ENCODE data around the gene DIPK1A.

Gene DIPK1A

GRCh38 chr1:92960395-92961130, 699 bp downstream of the DIPK1A start:
- Histone ChIP-seq H3K36me3 (replicated peaks; ENCODE audit: insufficient read depth, low read length) (no peaks in the 10 kb centered on the region), H2AFZ (ENCODE audit: low read length) (0 out of 2 replicates have a peak overlapping the region, but pooled peaks have one; percentile 21), H3K27me3 (replicated peaks; ENCODE audit: insufficient read depth, low read length) (no peaks in the 10 kb centered on the region), H4K20me1 (ENCODE audit: insufficient read depth, low read length) (no peaks in the 10 kb centered on the region), H3K27ac (ENCODE audit: low read length) (peak overlapping the region; percentile 70), H3K79me2 (ENCODE audit: low read length) (peaks cover 52% of the 10 kb centered on the region), H3F3A (ENCODE audit: insufficient read depth, low read length) (peaks cover 37% of the 10 kb centered on the region), H3K4me3 (ENCODE audit: low read length) (peak overlapping the region; percentile 78), H3K9me2 (replicated peaks; ENCODE audit: insufficient read depth, low read length) (no peaks in the 10 kb centered on the region), H3K9me3 (replicated peaks; ENCODE audit: insufficient read depth, low read length) (no peaks in the 10 kb centered on the region), H3K4me2 (ENCODE audit: low read depth, low read length) (peak overlapping the region; percentile 58), H3K4me1 (ENCODE audit: low read length) (peaks cover 35% of the 10 kb centered on the region), H3K9ac (ENCODE audit: low read length) (peak overlapping the region; percentile 73)
- DNase-seq, result peak; percentile 79
- TF ChIP-seq EZH2phosphoT487 (IDR thresholded peaks at IDR 0.05; ENCODE audit: low read length) (no peak), CTCF (IDR thresholded peaks at IDR 0.05; ENCODE audit: low read length) (peak; percentile 58), EZH2 (optimal IDR thresholded peaks at IDR 0.05; ENCODE audit: low read depth, low read length) (no peak)

DNA sequence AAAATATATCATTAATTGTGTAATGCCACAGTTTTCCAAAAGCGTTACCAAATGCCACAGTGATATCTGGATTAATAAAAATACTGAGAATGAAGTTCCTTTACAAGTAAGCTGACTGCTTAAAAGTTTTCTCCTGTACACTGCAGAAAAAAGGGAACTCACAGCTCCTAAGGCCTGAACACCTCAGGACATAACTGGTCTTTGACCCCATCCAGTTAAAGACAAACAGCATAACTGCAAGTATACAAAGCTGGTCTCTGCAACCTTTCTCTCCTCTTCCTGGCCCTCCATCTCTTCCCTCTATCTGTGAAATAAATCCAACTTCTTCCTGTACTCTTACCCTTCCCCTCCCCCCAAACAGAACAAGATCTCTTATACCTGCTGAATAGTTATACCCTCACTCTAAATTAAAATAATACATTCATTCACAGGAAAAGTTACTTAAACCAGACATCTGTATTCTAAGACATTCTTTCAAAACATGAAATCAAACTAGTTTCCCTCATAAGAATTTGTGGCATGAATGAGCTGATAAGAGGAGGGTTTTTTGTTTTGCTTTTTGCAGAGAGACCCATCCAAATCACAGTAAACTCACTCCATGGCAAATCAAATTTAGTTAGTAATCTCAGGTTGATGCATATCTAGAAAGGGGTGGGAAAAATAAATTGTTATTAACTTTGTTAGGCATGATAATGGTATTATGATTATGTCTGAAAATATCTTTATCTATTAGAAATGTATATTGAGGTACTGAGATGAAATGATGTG, 2.9 kb downstream of the DIPK1A start:
- Histone ChIP-seq H3K4me1 (ENCODE audit: low read length) (peaks cover 41% of the 10 kb centered on the region), H3K4me3 (ENCODE audit: low read length) (no peak overlapping the region), H3F3A (ENCODE audit: insufficient read depth, low read length) (peaks cover 43% of the 10 kb centered on the region), H4K20me1 (ENCODE audit: insufficient read depth, low read length) (no peaks in the 10 kb centered on the region), H2AFZ (ENCODE audit: low read length) (no peak overlapping the region), H3K27me3 (replicated peaks; ENCODE audit: insufficient read depth, low read length) (no peaks in the 10 kb centered on the region), H3K9me2 (replicated peaks; ENCODE audit: insufficient read depth, low read length) (no peaks in the 10 kb centered on the region), H3K9me3 (replicated peaks; ENCODE audit: insufficient read depth, low read length) (no peaks in the 10 kb centered on the region), H3K79me2 (ENCODE audit: low read length) (peaks cover 67% of the 10 kb centered on the region), H3K4me2 (ENCODE audit: low read depth, low read length) (peak overlapping the region; percentile 90), H3K36me3 (replicated peaks; ENCODE audit: insufficient read depth, low read length) (no peaks in the 10 kb centered on the region), H3K9ac (ENCODE audit: low read length) (peak overlapping the region; percentile 64; the same call in 1 of the 2 replicates), H3K27ac (ENCODE audit: low read length) (peak overlapping the region; percentile 98; the same call in 1 of the 2 replicates)
- no peak for TF ChIP-seq EZH2phosphoT487 (IDR thresholded peaks at IDR 0.05; ENCODE audit: low read length)
- TF ChIP-seq EZH2 (optimal IDR thresholded peaks at IDR 0.05; ENCODE audit: low read depth, low read length), result no peak
- no peak for TF ChIP-seq CTCF (IDR thresholded peaks at IDR 0.05; ENCODE audit: low read length)
- DNase-seq, result no peak

DNA sequence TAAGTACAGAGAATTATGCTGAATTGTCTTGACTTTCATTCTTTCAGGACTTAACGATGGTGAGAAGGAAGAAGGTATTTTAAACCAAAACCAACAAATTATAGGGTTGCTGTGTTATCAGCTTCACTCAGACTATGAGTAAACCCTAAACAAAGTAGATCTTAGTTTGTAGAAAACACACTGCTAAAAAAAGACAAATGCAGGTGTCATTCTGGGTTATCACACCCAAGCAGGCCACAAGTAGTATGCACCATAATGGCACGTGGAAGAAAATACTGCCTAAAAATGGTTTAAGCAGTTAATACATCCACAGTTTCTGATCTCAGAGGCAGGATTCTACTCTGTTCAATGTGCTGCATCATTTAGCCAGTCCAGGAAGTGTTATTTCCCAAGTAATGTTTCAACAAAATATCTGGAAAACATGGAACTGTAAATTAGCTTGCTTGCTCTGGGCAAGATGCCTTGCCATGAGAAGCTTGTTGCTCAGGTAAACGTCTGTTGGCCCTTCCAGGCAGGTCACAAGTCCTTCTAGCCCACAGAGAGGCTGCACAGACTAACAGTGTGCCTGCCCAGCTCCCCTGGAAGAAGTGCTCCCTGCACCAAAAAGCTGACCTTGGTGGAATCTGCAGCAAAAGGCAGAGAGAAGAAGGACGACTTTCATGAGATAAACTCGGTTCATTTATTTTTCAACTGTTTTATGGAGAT, 4.1 kb downstream of the DIPK1A start:
- Histone ChIP-seq H3K27me3 (replicated peaks; ENCODE audit: insufficient read depth, low read length) (no peaks in the 10 kb centered on the region), H3K4me1 (ENCODE audit: low read length) (peaks cover 35% of the 10 kb centered on the region), H3K9me2 (replicated peaks; ENCODE audit: insufficient read depth, low read length) (no peaks in the 10 kb centered on the region), H3K9me3 (replicated peaks; ENCODE audit: insufficient read depth, low read length) (no peaks in the 10 kb centered on the region), H3K36me3 (replicated peaks; ENCODE audit: insufficient read depth, low read length) (no peaks in the 10 kb centered on the region), H3F3A (ENCODE audit: insufficient read depth, low read length) (peaks cover 40% of the 10 kb centered on the region), H3K27ac (ENCODE audit: low read length) (peak overlapping the region; percentile 98), H3K79me2 (ENCODE audit: low read length) (peaks cover 79% of the 10 kb centered on the region), H3K4me3 (ENCODE audit: low read length) (peak overlapping the region; percentile 30), H3K9ac (ENCODE audit: low read length) (peak overlapping the region; percentile 64), H3K4me2 (ENCODE audit: low read depth, low read length) (peak overlapping the region; percentile 90), H2AFZ (ENCODE audit: low read length) (no peak overlapping the region), H4K20me1 (ENCODE audit: insufficient read depth, low read length) (no peaks in the 10 kb centered on the region)
- peak; percentile 59 for DNase-seq
- no peak for TF ChIP-seq CTCF (IDR thresholded peaks at IDR 0.05; ENCODE audit: low read length)
- TF ChIP-seq EZH2phosphoT487 (IDR thresholded peaks at IDR 0.05; ENCODE audit: low read length), result no peak
- TF ChIP-seq EZH2 (optimal IDR thresholded peaks at IDR 0.05; ENCODE audit: low read depth, low read length), result no peak
